Testis (tissue), 3 donors: ENCODE results near the gene APOBEC3B. TPM values are rescaled to one million over a fixed set of nuclear protein-coding genes. Genes with fewer than 3 reads are reported as not detected.
A peak's percentile ranks its signal among the peaks of the same experiment; 100 is the strongest.
"Not testable (repeated sequence)": the region's sequence is repeated elsewhere in the genome, so short reads cannot be mapped to it uniquely, and the experiment has no call there.

ENCODE experiments used
- DNase-seq: peaks from one replicate; pipeline ENCODE4 v3.0.0-alpha.2; 2019
- H3K27ac ChIP-seq, 2 donors: fragments of 200-600 bp; sonication (generic); one replicate each; pipeline ENCODE4 v1.5.1; 2019
- H3K27me3 ChIP-seq: fragments of 200-600 bp; sonication (generic); one replicate; pipeline ENCODE4 v1.5.1; 2019
- H3K36me3 ChIP-seq: fragments of 200-600 bp; sonication (generic); one replicate; pipeline ENCODE4 v1.5.1; 2017; ENCODE audit warnings: low read depth; ENCODE audit errors: missing control alignments
- H3K4me1 ChIP-seq: fragments of 200-600 bp; sonication (generic); one replicate; pipeline ENCODE4 v1.5.1; 2019
- H3K4me3 ChIP-seq, 2 donors: fragments of 200-600 bp; sonication (generic); one replicate each; pipeline ENCODE4 v1.5.1; 2017 to 2019
- H3K9me3 ChIP-seq: fragments of 200-600 bp; sonication (generic); one replicate; pipeline ENCODE4 v1.5.1; 2017
- POLR2A ChIP-seq: fragments of 450-650 bp; IDR thresholded peaks from one replicate; pipeline ENCODE4 v1.6.1; 2017; ENCODE audit warnings: antibody characterized with exemption, mild to moderate bottlenecking, moderate library complexity
- WGBS, 2 donors: methylation state at CpG; one replicate each; pipeline ENCODE4 v1.1.5; 2018; 5-methylcytosine and 5-hydroxymethylcytosine counted together
- intact Hi-C: fragments of 100-400 bp; cut with DNase I; formaldehyde crosslinking; loops from one replicate; pipeline ENCODE4 v1.15.1; 2023; ENCODE audit warnings: low total_unique reads
- polyA plus RNA-seq: library from polyadenylated mRNA; stranded (reverse); fragments of 350-450 nt; fragmentation: Illumina TruSeq; extraction: RNeasy Lipid Tissue Mini Kit (QIAGEN cat#74804); gene quantifications from one replicate; pipeline ENCODE4 v1.2.3, GENCODE V29; 2014; ENCODE audit warnings: low read depth, low replicate concordance; ENCODE audit not compliant: insufficient read depth
- total RNA-seq, 2 donors: library from RNA; depleted of rRNA; stranded (reverse); fragments of >200 nt; gene quantifications; one replicate each; pipeline ENCODE4 v1.2.3, GENCODE V29; 2016
- TF ChIP-seq, protein P1 (sequence below), 3 experiments: fragments of 450-650 bp in 2 of 3; fragments of 200-600 bp in 1 of 3; sonication (generic) in 1 of 3; IDR thresholded peaks; one replicate each; pipeline ENCODE4 v1.5.1; 2016 to 2019; ENCODE audit warnings: antibody characterized with exemption in 3 of 3, mild to moderate bottlenecking in 2 of 3, moderate library complexity in 1 of 3

APOBEC3B gene
- total and polyA plus RNA-seq, 3 donors from 2014 or later, result 0.69 to 2.0 (median 1.4) TPM

DNA sequence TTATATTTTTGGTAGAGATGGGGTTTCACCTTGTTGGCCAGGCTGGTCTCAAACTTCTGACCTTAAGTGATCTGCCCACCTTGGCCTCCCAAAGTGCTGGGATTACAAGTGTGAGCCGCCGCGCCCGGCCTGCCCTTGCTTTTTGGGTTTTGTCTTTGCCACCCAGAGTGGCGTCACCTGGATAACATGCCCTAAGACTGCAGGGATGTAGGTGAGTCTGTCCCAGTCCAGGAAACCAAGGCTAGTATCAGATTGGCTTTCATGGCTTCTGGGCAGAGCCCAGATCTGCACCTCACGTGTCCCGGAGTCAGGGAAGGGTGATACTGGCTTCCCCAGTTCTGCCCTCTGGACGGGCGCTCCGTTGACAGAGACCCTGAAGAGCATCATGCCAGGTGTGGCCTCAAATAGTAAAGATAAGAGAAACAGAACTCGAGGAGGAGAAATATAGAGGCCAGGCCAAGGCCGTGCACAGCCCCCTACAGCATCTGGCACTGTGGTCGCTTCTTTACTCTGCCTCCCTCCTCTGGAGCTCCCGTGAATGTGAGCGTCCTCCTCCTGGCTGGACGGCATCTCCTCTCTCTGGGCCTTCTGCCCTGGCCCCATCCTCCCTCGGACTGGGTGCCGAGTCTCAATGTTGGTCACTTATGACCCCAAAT lies 7.8 kb upstream of the APOBEC3B start:
- Histone ChIP-seq H3K4me3 (no peak overlapping the region), H3K27ac (no peak overlapping the region), H3K9me3 (no peaks in the 10 kb centered on the region), H3K4me1 (no peaks in the 10 kb centered on the region), H3K36me3 (no peaks in the 10 kb centered on the region), H3K27me3 (no peaks in the 10 kb centered on the region)
- WGBS, 2 donors, result 71 to 73% methylated on average over 18 of the region's 18 CpGs
- DNase-seq, result no peak
- intact Hi-C loops, result no loop called here
- TF ChIP-seq, protein P1, sequence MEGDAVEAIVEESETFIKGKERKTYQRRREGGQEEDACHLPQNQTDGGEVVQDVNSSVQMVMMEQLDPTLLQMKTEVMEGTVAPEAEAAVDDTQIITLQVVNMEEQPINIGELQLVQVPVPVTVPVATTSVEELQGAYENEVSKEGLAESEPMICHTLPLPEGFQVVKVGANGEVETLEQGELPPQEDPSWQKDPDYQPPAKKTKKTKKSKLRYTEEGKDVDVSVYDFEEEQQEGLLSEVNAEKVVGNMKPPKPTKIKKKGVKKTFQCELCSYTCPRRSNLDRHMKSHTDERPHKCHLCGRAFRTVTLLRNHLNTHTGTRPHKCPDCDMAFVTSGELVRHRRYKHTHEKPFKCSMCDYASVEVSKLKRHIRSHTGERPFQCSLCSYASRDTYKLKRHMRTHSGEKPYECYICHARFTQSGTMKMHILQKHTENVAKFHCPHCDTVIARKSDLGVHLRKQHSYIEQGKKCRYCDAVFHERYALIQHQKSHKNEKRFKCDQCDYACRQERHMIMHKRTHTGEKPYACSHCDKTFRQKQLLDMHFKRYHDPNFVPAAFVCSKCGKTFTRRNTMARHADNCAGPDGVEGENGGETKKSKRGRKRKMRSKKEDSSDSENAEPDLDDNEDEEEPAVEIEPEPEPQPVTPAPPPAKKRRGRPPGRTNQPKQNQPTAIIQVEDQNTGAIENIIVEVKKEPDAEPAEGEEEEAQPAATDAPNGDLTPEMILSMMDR (IDR thresholded peaks at IDR 0.05), result no peak
- no peak for TF ChIP-seq POLR2A

DNA sequence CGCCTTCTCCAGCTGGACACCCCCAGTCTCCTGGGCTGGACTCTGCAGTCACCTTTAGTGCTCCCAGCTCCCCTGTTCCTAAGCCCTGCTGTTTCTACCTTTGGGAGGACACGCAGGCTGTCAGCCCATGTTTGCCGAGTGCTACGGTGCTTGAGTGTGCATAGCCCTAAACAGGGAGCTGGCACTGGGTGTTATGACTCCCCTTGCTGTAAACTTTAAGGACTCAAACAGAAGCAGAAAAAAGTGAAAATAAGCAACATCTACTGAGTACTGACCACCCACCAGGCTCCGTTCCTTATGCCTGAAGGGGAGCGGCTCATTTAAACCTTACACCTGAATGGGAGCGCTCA lies 7.3 kb upstream of the APOBEC3B start:
- H3K9me3 ChIP-seq, result no peaks in the 10 kb centered on the region
- intact Hi-C loops, result no loop called here
- no peaks in the 10 kb centered on the region for H3K4me1 ChIP-seq
- TF ChIP-seq, protein P1 (IDR thresholded peaks at IDR 0.05), result no peak
- TF ChIP-seq POLR2A, result no peak
- no peaks in the 10 kb centered on the region for H3K36me3 ChIP-seq
- H3K4me3 ChIP-seq, result no peak overlapping the region
- H3K27ac ChIP-seq, result no peak overlapping the region
- no peaks in the 10 kb centered on the region for H3K27me3 ChIP-seq
- WGBS, 2 donors, result 81 to 82% methylated on average over 6 to 7 of the region's 7 CpGs
- no peak for DNase-seq

DNA sequence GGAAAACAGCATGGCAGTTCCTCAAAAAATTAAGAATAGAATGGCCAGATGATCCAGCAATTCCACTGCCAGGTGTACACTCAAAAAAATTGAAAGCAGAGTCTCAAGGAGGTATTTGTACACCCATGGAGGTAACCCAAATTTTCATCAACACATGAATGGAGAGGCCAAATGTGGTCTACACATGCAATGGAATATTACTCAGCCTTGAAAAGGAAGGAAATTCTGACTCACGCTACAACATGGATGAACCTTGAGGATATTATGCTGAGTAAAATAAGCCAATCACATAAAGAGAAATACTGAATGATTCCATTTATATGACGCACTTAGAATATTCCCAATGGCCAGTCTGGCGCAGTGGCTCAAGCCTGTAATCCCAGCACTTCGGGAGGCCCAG lies 4.9 kb upstream of the APOBEC3B start:
- intact Hi-C loops, H3K4me3 ChIP-seq, DNase-seq, H3K9me3 ChIP-seq, H3K36me3 ChIP-seq, H3K27ac ChIP-seq, H3K27me3 ChIP-seq: not testable (repeated sequence)
- H3K4me1 ChIP-seq, result peaks cover 11% of the 10 kb centered on the region
- WGBS, 2 donors, result 95 to 98% methylated on average over 4 of the region's 4 CpGs

DNA sequence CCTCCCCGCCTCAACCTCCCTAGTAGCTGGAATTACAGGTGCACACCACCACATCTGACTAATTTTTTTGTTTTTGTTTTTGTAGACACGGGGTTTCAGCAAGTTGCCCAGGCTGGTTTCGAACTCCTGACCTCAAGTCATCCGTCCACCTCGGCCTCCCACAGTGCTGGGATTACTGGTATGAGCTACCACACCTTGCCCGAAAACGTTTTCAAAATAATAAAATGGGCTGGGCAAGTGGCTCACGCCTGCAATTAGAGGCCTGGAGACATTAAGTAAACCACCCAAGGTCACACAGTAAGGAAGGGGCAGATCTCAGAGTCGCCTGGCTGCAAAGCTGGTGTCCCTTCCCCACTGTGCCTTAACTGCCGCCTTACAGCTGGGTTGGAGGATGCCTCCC lies 1.6 kb upstream of the APOBEC3B start:
- WGBS, 2 donors, result 46 to 55% methylated on average over 10 of the region's 10 CpGs
- intact Hi-C loops, H3K27ac ChIP-seq: not testable (repeated sequence)

DNA sequence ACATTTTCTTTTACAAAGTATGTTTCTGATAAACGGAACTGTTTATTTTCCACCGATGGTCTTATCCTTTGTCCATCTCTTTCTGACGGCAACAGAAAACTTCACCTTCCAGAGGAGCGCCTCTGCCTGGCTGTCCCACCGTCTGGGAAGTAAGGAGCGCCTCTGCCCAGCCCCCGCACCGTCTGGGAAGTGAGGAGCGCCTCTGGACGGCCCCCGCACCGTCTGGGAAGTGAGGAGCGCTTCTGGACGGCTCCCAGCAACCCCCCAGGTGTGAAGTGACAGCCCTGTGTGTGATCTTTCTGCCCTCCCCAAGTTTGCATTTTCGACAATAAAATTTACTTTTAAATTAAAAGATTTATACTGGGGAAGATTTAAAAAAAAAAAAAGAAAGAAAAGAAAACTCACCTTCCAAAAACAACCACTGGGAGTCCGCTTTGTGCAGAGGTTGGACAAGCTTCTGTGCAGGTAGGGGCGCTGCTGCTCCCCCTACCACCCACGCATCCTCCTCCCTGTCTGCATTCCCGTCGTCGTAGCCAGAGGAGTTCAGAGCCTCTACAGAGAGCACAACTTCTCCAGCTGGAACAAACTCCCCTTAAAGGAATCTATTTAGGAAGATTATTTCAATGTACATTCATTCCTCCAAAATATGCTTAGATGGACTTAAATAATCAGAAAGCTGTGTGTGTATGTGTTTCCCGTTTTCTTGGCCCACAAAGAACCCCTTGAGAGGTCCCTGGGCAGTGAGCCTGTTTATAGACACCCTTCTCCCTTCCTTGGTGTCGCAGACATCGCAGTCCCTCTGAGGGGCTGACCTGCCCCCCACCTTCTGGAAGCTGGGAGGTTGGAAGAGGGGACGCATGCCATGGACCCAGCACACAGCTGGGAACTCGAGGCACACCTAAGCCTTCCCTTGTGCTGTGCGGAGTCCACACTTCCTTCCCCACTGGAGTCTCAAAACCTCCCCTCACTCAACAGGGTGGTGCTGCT lies 849 bp upstream of the APOBEC3B start:
- DNase-seq, result peak; percentile 55
- Histone ChIP-seq H3K4me1 (peaks cover 16% of the 10 kb centered on the region), H3K36me3 (no peaks in the 10 kb centered on the region), H3K27ac (peak overlapping the region in 1 of 2 donors; percentile 29), H3K27me3 (no peaks in the 10 kb centered on the region), H3K4me3 (peak overlapping the region; percentile 15 to 20), H3K9me3 (no peaks in the 10 kb centered on the region)
- no peak for TF ChIP-seq POLR2A
- TF ChIP-seq, protein P1 (IDR thresholded peaks at IDR 0.05), result peak; percentile 15 to 23 (median 23)
- 4 to 6% methylated on average over 26 to 27 of the region's 27 CpGs for WGBS, 2 donors
- intact Hi-C loops, result no loop called here

More for the DNA sequence above, 1.6 kb upstream of the APOBEC3B start:
- not testable (repeated sequence) for H3K4me3 ChIP-seq, H3K9me3 ChIP-seq, DNase-seq, H3K36me3 ChIP-seq, H3K27me3 ChIP-seq
- peaks cover 16% of the 10 kb centered on the region for H3K4me1 ChIP-seq
